Neural progenitor cell (in vitro differentiated cells): ENCODE results near the gene MATN1. TPM values are rescaled to one million over a fixed set of nuclear protein-coding genes. Genes with fewer than 3 reads are reported as not detected.
A peak's percentile ranks its signal among the peaks of the same experiment; 100 is the strongest.

ENCODE experiments used
- DNase-seq: peaks from one replicate; pipeline ENCODE4 v3.0.0-alpha.2; 2016; ENCODE audit warnings: low spot score
- H2AFZ ChIP-seq: fragments of 200-600 bp; sonication (generic); replicated peaks from 2 replicates; pipeline ENCODE4 v1.6.1; 2016; ENCODE audit warnings: antibody characterized with exemption
- H3F3A ChIP-seq: fragments of 200-600 bp; sonication (generic); 2 replicates; pipeline ENCODE4 v1.6.1; 2016; ENCODE audit warnings: antibody characterized with exemption, low read depth
- H3K27ac ChIP-seq: fragments of 200-600 bp; sonication (generic); 2 replicates; pipeline ENCODE4 v1.5.1; 2016; ENCODE audit warnings: mild to moderate bottlenecking
- H3K27me3 ChIP-seq: fragments of 200-600 bp; sonication (generic); 2 replicates; pipeline ENCODE4 v1.6.1; 2016; ENCODE audit warnings: mild to moderate bottlenecking, moderate library complexity
- H3K36me3 ChIP-seq: fragments of 200-600 bp; sonication (generic); 2 replicates; pipeline ENCODE4 v1.5.1; 2016
- H3K4me1 ChIP-seq: fragments of 200-600 bp; sonication (generic); 2 replicates; pipeline ENCODE4 v1.6.1; 2016; ENCODE audit warnings: mixed run types
- H3K4me2 ChIP-seq: fragments of 200-600 bp; sonication (generic); 2 replicates; pipeline ENCODE4 v1.6.1; 2016
- H3K4me3 ChIP-seq: fragments of 200-600 bp; sonication (generic); 2 replicates; pipeline ENCODE4 v1.5.1; 2016
- H3K79me2 ChIP-seq: fragments of 200-600 bp; sonication (generic); 2 replicates; pipeline ENCODE4 v1.6.1; 2016; ENCODE audit warnings: low read depth
- H3K9ac ChIP-seq: fragments of 200-600 bp; sonication (generic); 2 replicates; pipeline ENCODE4 v1.6.1; 2016
- H3K9me3 ChIP-seq: fragments of 200-600 bp; sonication (generic); 2 replicates; pipeline ENCODE4 v1.5.1; 2016; ENCODE audit warnings: low read depth
- H4K20me1 ChIP-seq: fragments of 200-600 bp; sonication (generic); 2 replicates; pipeline ENCODE4 v1.6.1; 2016; ENCODE audit warnings: low read depth
- H3K27ac Mint-ChIP-seq: 3 replicates; pipeline ENCODE4 v1.8.0; 2021; ENCODE audit warnings: mixed read lengths
- H3K27me3 Mint-ChIP-seq: 2 replicates; pipeline ENCODE4 v1.8.0; 2022; ENCODE audit warnings: low read depth, mild to moderate bottlenecking, inconsistent platforms, moderate library complexity, mixed read lengths; ENCODE audit not compliant: insufficient read depth
- H3K36me3 Mint-ChIP-seq: 3 replicates; pipeline ENCODE4 v1.8.0; 2021; ENCODE audit warnings: mixed read lengths
- H3K4me1 Mint-ChIP-seq: 3 replicates; pipeline ENCODE4 v1.8.0; 2021; ENCODE audit warnings: mixed read lengths
- H3K4me3 Mint-ChIP-seq: 3 replicates; pipeline ENCODE4 v1.8.0; 2021; ENCODE audit warnings: mild to moderate bottlenecking, moderate library complexity, mixed read lengths
- H3K9me3 Mint-ChIP-seq: 3 replicates; pipeline ENCODE4 v1.8.0; 2020; ENCODE audit warnings: mixed read lengths
- CTCF ChIP-seq: fragments of 200-600 bp; sonication (generic); IDR thresholded peaks from 2 replicates; pipeline ENCODE4 v1.5.1; 2017; ENCODE audit warnings: antibody characterized with exemption, mild to moderate bottlenecking
- EZH2 ChIP-seq: fragments of 200-600 bp; sonication (generic); IDR thresholded peaks from 2 replicates; pipeline ENCODE4 v1.6.1; 2017; ENCODE audit warnings: antibody characterized with exemption, mild to moderate bottlenecking, moderate library complexity
- EZH2phosphoT487 ChIP-seq: fragments of 200-600 bp; sonication (generic); IDR thresholded peaks from 2 replicates; pipeline ENCODE4 v1.6.1; 2017; ENCODE audit warnings: antibody characterized with exemption
- total RNA-seq: library from RNA; depleted of rRNA; stranded (reverse); fragments of >200 nt; gene quantifications from 2 replicates; pipeline ENCODE4 v1.2.3, GENCODE V29; 2015; ENCODE audit warnings: low replicate concordance

The MATN1 gene
- total RNA-seq, 1 donor from 2014 or later, result not detected

- Histone ChIP-seq H3K4me2 (no peak overlapping the region), H4K20me1 (no peaks in the 10 kb centered on the region), H3K79me2 (no peaks in the 10 kb centered on the region), H2AFZ (no peak overlapping the region), H3K27ac (no peak overlapping the region), H3K9ac (no peak overlapping the region), H3K4me1 (peaks cover 6% of the 10 kb centered on the region), H3F3A (peaks cover 4% of the 10 kb centered on the region), H3K4me3 (no peak overlapping the region), H3K36me3 (no peaks in the 10 kb centered on the region), H3K27me3 (peaks cover 5% of the 10 kb centered on the region), H3K9me3 (no peaks in the 10 kb centered on the region)
- H3K27ac Mint-ChIP-seq, result no peak overlapping the region
- H3K9me3 Mint-ChIP-seq, result peaks cover 17% of the 10 kb centered on the region
- H3K4me1 Mint-ChIP-seq, result peaks cover 26% of the 10 kb centered on the region
- no peak for DNase-seq
- peaks cover 2% of the 10 kb centered on the region for H3K36me3 Mint-ChIP-seq
- peaks cover 12% of the 10 kb centered on the region for H3K27me3 Mint-ChIP-seq
- H3K4me3 Mint-ChIP-seq, result no peak overlapping the region
- peak; percentile 48 for TF ChIP-seq CTCF
- no peak for TF ChIP-seq EZH2
These were observed 8.2 kb downstream of the MATN1 start for GRCh38 chr1:30715216-30715615.

GRCh38 chr1:30714536-30715090, 8.8 kb downstream of the MATN1 start:
- Histone ChIP-seq H4K20me1 (no peaks in the 10 kb centered on the region), H3K36me3 (no peaks in the 10 kb centered on the region), H3K4me2 (no peak overlapping the region), H3K79me2 (no peaks in the 10 kb centered on the region), H3K9ac (no peak overlapping the region), H3K4me3 (no peak overlapping the region), H3K4me1 (peaks cover 6% of the 10 kb centered on the region), H2AFZ (no peak overlapping the region), H3K9me3 (no peaks in the 10 kb centered on the region), H3K27me3 (peaks cover under 1% of the 10 kb centered on the region), H3F3A (peaks cover 4% of the 10 kb centered on the region), H3K27ac (no peak overlapping the region)
- no peak for DNase-seq
- Mint-ChIP-seq H3K27ac (no peak overlapping the region), H3K4me3 (no peak overlapping the region), H3K36me3 (peaks cover 2% of the 10 kb centered on the region), H3K4me1 (peaks cover 24% of the 10 kb centered on the region), H3K9me3 (peaks cover 17% of the 10 kb centered on the region), H3K27me3 (peaks cover 15% of the 10 kb centered on the region)
- TF ChIP-seq EZH2 (no peak), EZH2phosphoT487 (no peak), CTCF (no peak)

GRCh38 chr1:30714025-30714424, 9.4 kb downstream of the MATN1 start:
- Histone ChIP-seq H3K4me2 (no peak overlapping the region), H3K27me3 (no peaks in the 10 kb centered on the region), H2AFZ (no peak overlapping the region), H3K79me2 (no peaks in the 10 kb centered on the region), H3K36me3 (no peaks in the 10 kb centered on the region), H3K27ac (no peak overlapping the region), H3F3A (peaks cover 4% of the 10 kb centered on the region), H3K9ac (no peak overlapping the region), H3K4me3 (no peak overlapping the region), H4K20me1 (no peaks in the 10 kb centered on the region), H3K9me3 (no peaks in the 10 kb centered on the region), H3K4me1 (peaks cover 6% of the 10 kb centered on the region)
- H3K27me3 Mint-ChIP-seq, result peaks cover 18% of the 10 kb centered on the region
- peak overlapping the region; percentile 76 for H3K27ac Mint-ChIP-seq
- DNase-seq, result no peak
- TF ChIP-seq EZH2, result no peak
- no peak for TF ChIP-seq EZH2phosphoT487
- TF ChIP-seq CTCF, result no peak
- peaks cover 17% of the 10 kb centered on the region for H3K9me3 Mint-ChIP-seq
- H3K4me3 Mint-ChIP-seq, result no peak overlapping the region
- peaks cover 2% of the 10 kb centered on the region for H3K36me3 Mint-ChIP-seq
- peaks cover 23% of the 10 kb centered on the region for H3K4me1 Mint-ChIP-seq
